Measurements from ENCODE around the gene ZCCHC13.
"Not testable (repeated sequence)": the region's sequence is repeated elsewhere in the genome, so short reads cannot be mapped to it uniquely, and the experiment has no call there.

The ZCCHC13 gene

GRCh38 chrX:74319321-74319720, 15.3 kb downstream of the ZCCHC13 start:
- in situ Hi-C loops (cut with MboI; ENCODE audit: low sequenced_read_pairs) = not testable (repeated sequence)

- in situ Hi-C loops (cut with MboI; ENCODE audit: low sequenced_read_pairs) = no loop called here
Observed at GRCh38 chrX:74321191-74321590, 17.2 kb downstream of the ZCCHC13 start.

- in situ Hi-C loops (cut with MboI; ENCODE audit: low sequenced_read_pairs) = no loop called here
Observed at GRCh38 chrX:74324131-74324530, 20.2 kb downstream of the ZCCHC13 start.

GRCh38 chrX:74325130-74326059, 21.4 kb downstream of the ZCCHC13 start:
- in situ Hi-C loops (cut with MboI; ENCODE audit: low sequenced_read_pairs) = no loop called here

GRCh38 chrX:74338852-74339251, 34.9 kb downstream of the ZCCHC13 start:
- in situ Hi-C loops (cut with MboI; ENCODE audit: low sequenced_read_pairs) = no loop called here

- in situ Hi-C loops (cut with MboI; ENCODE audit: low sequenced_read_pairs) = no loop called here
Observed at GRCh38 chrX:74340051-74340450, 36.1 kb downstream of the ZCCHC13 start.

GRCh38 chrX:74342211-74342610, 38.2 kb downstream of the ZCCHC13 start:
- in situ Hi-C loops (cut with MboI; ENCODE audit: low sequenced_read_pairs) = not testable (repeated sequence)

- in situ Hi-C loops (cut with MboI; ENCODE audit: low sequenced_read_pairs) = no loop called here
Observed at GRCh38 chrX:74343343-74344279, 39.6 kb downstream of the ZCCHC13 start.

- in situ Hi-C loops (cut with MboI; ENCODE audit: low sequenced_read_pairs) = no loop called here
Observed at GRCh38 chrX:74344280-74344622, 40.3 kb downstream of the ZCCHC13 start.

- in situ Hi-C loops (cut with MboI; ENCODE audit: low sequenced_read_pairs) = no loop called here
Observed at GRCh38 chrX:74346088-74346487, 42.1 kb downstream of the ZCCHC13 start.

GRCh38 chrX:74349387-74349786, 45.4 kb downstream of the ZCCHC13 start:
- in situ Hi-C loops (cut with MboI; ENCODE audit: low sequenced_read_pairs) = no loop called here

GRCh38 chrX:74351760-74352159, 47.8 kb downstream of the ZCCHC13 start:
- in situ Hi-C loops (cut with MboI; ENCODE audit: low sequenced_read_pairs) = no loop called here

GRCh38 chrX:74353984-74354383, 50.0 kb downstream of the ZCCHC13 start:
- in situ Hi-C loops (cut with MboI; ENCODE audit: low sequenced_read_pairs) = no loop called here
